Peyer's patch (tissue), 4 donors: ENCODE results near the gene TSSK6. TPM values are rescaled to one million over a fixed set of nuclear protein-coding genes. Genes with fewer than 3 reads are reported as not detected.
A peak's percentile ranks its signal among the peaks of the same experiment; 100 is the strongest.

Source experiments
- DNase-seq, 3 donors: peaks; one replicate each; pipeline ENCODE4 v3.0.0-alpha.2; 2017 to 2019
- H3K27ac ChIP-seq, 4 donors: fragments of 200-600 bp; sonication (generic); one replicate each; pipeline ENCODE4 v1.5.1; 2016 to 2019
- H3K27me3 ChIP-seq, 2 donors: fragments of 200-600 bp; sonication (generic); one replicate each; pipeline ENCODE4 v1.5.1; 2019
- H3K36me3 ChIP-seq, 3 donors: fragments of 200-600 bp; sonication (generic); one replicate each; pipeline ENCODE4 v1.5.1; 2016 to 2019
- H3K4me1 ChIP-seq, 4 donors: fragments of 200-600 bp; sonication (generic); one replicate each; pipeline ENCODE4 v1.5.1; 2016 to 2019
- H3K4me3 ChIP-seq, 4 donors: fragments of 200-600 bp; sonication (generic); 1 replicate in 3 of 4; 2 replicates in 1 of 4; pipeline ENCODE4 v1.5.1; 2016 to 2019; ENCODE audit warnings: mild to moderate bottlenecking in 1 of 4
- H3K9me3 ChIP-seq, 4 donors: fragments of 200-600 bp; sonication (generic); one replicate each; pipeline ENCODE4 v1.5.1; 2016 to 2019; ENCODE audit warnings: mild to moderate bottlenecking in 1 of 4
- POLR2A ChIP-seq, 2 donors: fragments of 450-650 bp; IDR thresholded peaks; one replicate each; pipeline ENCODE4 v1.5.1; 2017; ENCODE audit warnings: antibody characterized with exemption in 2 of 2, mild to moderate bottlenecking in 2 of 2, moderate library complexity in 2 of 2
- total RNA-seq, 4 donors: library from RNA; depleted of rRNA; stranded (reverse); fragments of >200 nt; gene quantifications; one replicate each; pipeline ENCODE4 v1.1.0, GENCODE V29; 2016
- TF ChIP-seq, protein P1 (sequence below), 6 experiments: fragments of 450-650 bp in 4 of 6; fragments of 200-600 bp in 2 of 6; sonication (generic) in 1 of 6; IDR thresholded peaks; one replicate each; pipeline ENCODE4 v1.5.1; 2017 to 2019; ENCODE audit warnings: antibody characterized with exemption in 6 of 6, mild to moderate bottlenecking in 3 of 6, moderate library complexity in 1 of 6

Gene TSSK6
- total RNA-seq, 4 donors from 2014 or later: 3.0 to 14.0 (median 10.0) TPM

GRCh38 chr19:19531951-19532805 lies 16.8 kb upstream of the TSSK6 start:
- Histone ChIP-seq H3K4me3 (no peak overlapping the region), H3K27me3 (no peaks in the 10 kb centered on the region), H3K36me3 (peaks cover 0 to 23% (median 0%) of the 10 kb centered on the region in 3 donors), H3K4me1 (peaks cover 0 to 8% (median 4%) of the 10 kb centered on the region in 4 donors), H3K27ac (no peak overlapping the region), H3K9me3 (no peaks in the 10 kb centered on the region)
- TF ChIP-seq, protein P1, sequence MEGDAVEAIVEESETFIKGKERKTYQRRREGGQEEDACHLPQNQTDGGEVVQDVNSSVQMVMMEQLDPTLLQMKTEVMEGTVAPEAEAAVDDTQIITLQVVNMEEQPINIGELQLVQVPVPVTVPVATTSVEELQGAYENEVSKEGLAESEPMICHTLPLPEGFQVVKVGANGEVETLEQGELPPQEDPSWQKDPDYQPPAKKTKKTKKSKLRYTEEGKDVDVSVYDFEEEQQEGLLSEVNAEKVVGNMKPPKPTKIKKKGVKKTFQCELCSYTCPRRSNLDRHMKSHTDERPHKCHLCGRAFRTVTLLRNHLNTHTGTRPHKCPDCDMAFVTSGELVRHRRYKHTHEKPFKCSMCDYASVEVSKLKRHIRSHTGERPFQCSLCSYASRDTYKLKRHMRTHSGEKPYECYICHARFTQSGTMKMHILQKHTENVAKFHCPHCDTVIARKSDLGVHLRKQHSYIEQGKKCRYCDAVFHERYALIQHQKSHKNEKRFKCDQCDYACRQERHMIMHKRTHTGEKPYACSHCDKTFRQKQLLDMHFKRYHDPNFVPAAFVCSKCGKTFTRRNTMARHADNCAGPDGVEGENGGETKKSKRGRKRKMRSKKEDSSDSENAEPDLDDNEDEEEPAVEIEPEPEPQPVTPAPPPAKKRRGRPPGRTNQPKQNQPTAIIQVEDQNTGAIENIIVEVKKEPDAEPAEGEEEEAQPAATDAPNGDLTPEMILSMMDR (IDR thresholded peaks at IDR 0.05): peak; percentile 90 to 97 (median 96)
- no peak for TF ChIP-seq POLR2A (IDR thresholded peaks at IDR 0.05)
- DNase-seq: peak; percentile 81 to 93 (median 90)

- H3K4me1 ChIP-seq: peaks cover 0 to 13% (median 8%) of the 10 kb centered on the region in 4 donors
- H3K36me3 ChIP-seq: peaks cover 0 to 33% (median 0%) of the 10 kb centered on the region in 3 donors
- TF ChIP-seq, protein P1 (IDR thresholded peaks at IDR 0.05): no peak
- no peak for TF ChIP-seq POLR2A (IDR thresholded peaks at IDR 0.05)
- H3K4me3 ChIP-seq: no peak overlapping the region
- H3K27me3 ChIP-seq: no peaks in the 10 kb centered on the region
- DNase-seq: no peak
- H3K27ac ChIP-seq: no peak overlapping the region
- no peaks in the 10 kb centered on the region for H3K9me3 ChIP-seq
These were observed 15.5 kb upstream of the TSSK6 start for GRCh38 chr19:19530889-19531288.

DNA sequence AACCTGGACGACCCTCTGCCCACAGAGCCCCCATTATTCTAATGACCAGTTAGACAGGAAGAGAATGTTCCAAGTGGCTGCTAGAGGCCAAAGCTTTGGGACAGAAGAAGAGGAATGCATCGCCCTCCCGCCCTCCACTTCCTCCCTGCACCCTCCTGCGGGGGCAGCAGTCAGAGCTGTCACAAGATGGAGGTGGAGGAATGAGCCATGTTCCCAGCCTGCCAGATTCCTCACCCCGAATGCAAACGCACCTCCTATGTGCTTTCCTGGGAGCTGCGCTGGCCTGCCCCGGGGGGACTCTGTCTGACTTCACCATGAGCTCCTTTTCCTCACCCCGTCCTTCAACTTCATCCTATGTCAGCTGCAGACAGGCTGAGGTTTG lies 15.1 kb upstream of the TSSK6 start:
- Histone ChIP-seq H3K9me3 (no peaks in the 10 kb centered on the region), H3K27me3 (no peaks in the 10 kb centered on the region), H3K4me3 (no peak overlapping the region), H3K27ac (no peak overlapping the region), H3K36me3 (peaks cover 0 to 38% (median 0%) of the 10 kb centered on the region in 3 donors), H3K4me1 (peaks cover 0 to 17% (median 8%) of the 10 kb centered on the region in 4 donors)
- DNase-seq: no peak
- TF ChIP-seq POLR2A (IDR thresholded peaks at IDR 0.05): no peak
- TF ChIP-seq, protein P1 (IDR thresholded peaks at IDR 0.05): no peak

DNA sequence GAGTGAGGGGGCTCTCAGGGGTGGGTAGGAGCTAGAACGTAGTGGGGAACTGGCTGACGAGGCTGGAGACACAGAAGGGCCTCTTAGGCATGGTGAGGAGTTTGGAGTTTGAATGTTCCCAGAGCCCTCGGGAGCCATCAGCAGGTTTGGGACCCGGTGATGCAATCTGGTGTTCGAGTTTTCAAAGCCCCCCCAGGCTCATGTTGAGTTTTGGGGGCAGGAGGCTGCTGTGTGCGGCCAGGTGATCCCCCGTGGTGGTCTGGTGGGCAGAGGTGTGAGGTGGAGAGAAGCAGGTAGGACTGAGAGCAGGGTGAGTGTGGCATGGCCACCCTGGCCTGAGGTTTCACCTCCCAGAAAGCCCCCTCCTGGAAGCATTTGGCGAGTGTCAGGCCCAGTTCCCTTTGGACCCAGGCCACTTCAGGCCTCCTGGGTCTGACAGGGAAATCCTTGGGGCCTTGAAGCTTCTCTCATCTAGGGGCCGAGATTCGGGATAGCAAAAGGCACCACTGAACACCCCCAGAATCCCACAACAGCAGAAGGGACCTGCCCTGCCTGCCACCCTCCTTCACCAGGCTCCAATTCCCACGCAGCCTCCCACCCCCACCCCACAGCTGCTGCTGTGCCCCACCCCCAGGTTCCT lies 14.6 kb upstream of the TSSK6 start:
- no peak for TF ChIP-seq POLR2A (IDR thresholded peaks at IDR 0.05)
- Histone ChIP-seq H3K36me3 (peaks cover 0 to 40% (median 0%) of the 10 kb centered on the region in 3 donors), H3K27ac (no peak overlapping the region), H3K4me1 (peaks cover 0 to 22% (median 8%) of the 10 kb centered on the region in 4 donors), H3K4me3 (no peak overlapping the region), H3K27me3 (no peaks in the 10 kb centered on the region), H3K9me3 (no peaks in the 10 kb centered on the region)
- DNase-seq: no peak

GRCh38 chr19:19528721-19529490 lies 13.6 kb upstream of the TSSK6 start, which contains the start of gene YJEFN3:
Gene YJEFN3 (plus strand): TSS chr19:19528911. CDS start chr19:19528933, 22 bp downstream.
- no peak for DNase-seq
- H3K36me3 ChIP-seq: peaks cover 0 to 50% (median 0%) of the 10 kb centered on the region in 3 donors
- H3K27me3 ChIP-seq: no peaks in the 10 kb centered on the region
- no peaks in the 10 kb centered on the region for H3K9me3 ChIP-seq
- H3K4me1 ChIP-seq: peaks cover 0 to 28% (median 10%) of the 10 kb centered on the region in 4 donors
- TF ChIP-seq, protein P1 (IDR thresholded peaks at IDR 0.05): no peak
- TF ChIP-seq POLR2A (IDR thresholded peaks at IDR 0.05): no peak
- no peak within 1 kb of the TSS for H3K27ac ChIP-seq
- H3K4me3 ChIP-seq: no peak within 1 kb of the TSS
